GM18909 (cell line): ENCODE measurements around the gene PDXDC1.
"Not testable (repeated sequence)": the region's sequence is repeated elsewhere in the genome, so short reads cannot be mapped to it uniquely, and the experiment has no call there.

Source experiments
- ATAC-seq: cut with Tn5 transposase; IDR thresholded peaks from one replicate; pipeline ENCODE4 v1.9.1; 2021; ENCODE audit warnings: mild to moderate bottlenecking; ENCODE audit not compliant: unreplicated experiment, poor library complexity

PDXDC1 gene

DNA sequence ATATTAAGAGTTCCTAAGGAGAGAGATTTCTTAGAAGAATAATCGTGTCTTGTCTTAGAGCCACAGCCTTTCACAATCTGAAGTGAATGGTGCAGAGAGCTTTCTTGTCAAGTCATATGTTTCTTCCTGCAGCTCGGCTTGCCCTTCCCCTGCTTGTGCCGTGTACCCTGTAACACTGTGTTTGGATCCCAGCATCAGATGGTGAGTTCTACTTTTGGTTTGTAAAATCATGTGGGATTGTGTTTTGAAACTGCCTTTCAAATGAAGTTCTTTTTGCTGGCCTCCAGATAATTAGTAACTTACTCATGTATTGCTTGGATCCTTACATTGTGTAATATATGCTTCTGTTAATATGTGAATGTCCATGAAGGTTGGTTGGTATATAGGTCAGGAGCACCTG lies 33.8 kb downstream of the PDXDC1 start:
- not testable (repeated sequence) for ATAC-seq

- ATAC-seq, result not testable (repeated sequence)
Observed at GRCh38 chr16:15012941-15013340, 38.1 kb downstream of the PDXDC1 start.

- ATAC-seq, result not testable (repeated sequence)
Observed at GRCh38 chr16:15015671-15016070, 40.8 kb downstream of the PDXDC1 start.

GRCh38 chr16:15016354-15016753 lies 41.5 kb downstream of the PDXDC1 start:
- ATAC-seq, result not testable (repeated sequence)

GRCh38 chr16:15016951-15017580 lies 42.2 kb downstream of the PDXDC1 start:
- ATAC-seq, result not testable (repeated sequence)

DNA sequence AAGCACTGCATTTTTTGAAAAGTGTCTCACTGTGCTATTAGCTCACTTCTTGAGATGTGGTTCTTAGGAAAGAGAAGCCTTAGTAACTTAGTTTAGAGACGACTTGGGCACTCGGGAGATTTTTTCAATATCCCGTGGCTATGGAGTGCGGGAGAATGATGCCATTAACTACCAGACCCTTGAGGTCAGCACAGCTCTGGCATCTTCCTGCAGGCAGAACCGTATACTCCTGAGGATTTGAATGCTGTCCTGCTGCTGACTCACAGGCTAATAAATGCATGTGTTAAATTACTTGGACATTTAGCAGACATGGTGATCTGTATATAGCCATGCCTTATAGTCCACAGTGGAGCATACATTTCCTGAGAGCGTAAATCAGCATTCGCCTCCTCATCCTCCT lies 46.6 kb downstream of the PDXDC1 start:
- not testable (repeated sequence) for ATAC-seq

DNA sequence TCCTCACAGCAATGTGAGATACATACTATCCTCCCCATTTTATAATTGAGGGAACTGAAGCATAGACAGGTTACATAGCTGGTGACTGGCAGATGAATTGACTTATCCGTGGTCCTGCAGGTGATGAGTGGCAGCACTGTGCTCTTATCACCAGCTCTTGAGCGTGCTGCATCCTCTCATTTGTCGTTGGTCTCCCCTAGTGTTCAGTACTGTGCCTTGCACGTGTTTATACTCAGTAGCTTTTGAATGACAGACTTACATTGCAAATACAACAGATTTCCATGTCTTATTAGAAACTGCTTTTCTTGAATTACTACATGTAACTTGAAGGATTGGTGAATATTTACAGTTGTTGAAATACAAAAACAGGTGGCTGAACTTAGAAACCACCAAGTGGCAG lies 47.4 kb downstream of the PDXDC1 start:
- peak; percentile 81 for ATAC-seq

- not testable (repeated sequence) for ATAC-seq
Observed at GRCh38 chr16:15023381-15024077, 48.7 kb downstream of the PDXDC1 start.

DNA sequence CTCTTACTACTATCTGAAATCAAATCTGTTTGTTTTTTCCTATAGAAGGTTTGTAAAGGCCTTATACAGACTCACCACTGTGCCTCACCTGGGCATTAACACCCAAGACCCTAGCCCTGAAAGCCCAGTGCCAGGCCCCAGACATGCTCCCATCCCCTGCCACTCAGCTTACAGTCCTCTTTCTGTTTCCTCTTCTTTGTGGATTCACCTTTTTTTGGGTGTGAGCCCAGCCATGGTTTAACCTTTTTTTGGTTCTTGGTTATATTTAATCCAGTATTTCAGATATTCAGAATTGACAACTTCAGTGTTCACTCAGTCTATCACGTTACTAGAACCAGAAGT lies 50.0 kb downstream of the PDXDC1 start:
- ATAC-seq, result not testable (repeated sequence)

DNA sequence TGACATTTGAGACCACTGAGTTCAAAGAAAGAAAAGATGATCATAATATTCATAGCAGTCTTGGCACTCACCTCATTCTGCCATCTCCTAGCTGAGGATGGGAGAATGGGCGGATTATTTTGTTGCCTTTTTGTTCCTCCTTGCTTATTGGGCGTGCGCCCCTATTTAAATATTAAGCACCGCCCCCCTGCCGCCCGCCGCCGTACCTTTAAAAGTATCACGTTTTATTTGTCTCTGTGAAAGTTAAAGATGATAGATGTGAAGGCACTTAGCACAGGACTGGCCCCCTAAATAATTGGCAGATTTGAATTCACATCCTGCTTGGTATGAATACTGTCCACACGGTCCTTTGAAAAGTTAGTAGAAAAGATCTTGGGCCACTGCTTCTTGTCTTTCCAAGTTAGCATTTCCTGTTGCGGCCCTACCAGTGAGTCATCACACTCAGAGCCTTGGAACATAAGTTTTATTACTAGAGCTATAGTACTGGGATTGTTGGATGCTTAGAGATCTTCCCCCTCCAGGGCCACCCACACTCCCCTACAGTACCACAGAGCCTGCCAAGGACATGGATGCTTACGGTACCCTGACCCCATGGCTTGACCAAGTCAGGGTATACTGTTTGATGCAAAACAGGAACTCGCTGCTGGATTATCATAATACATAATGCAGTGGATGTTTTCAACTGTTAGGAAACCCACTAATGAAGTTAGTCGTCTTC lies 50.6 kb downstream of the PDXDC1 start:
- ATAC-seq, result not testable (repeated sequence)

DNA sequence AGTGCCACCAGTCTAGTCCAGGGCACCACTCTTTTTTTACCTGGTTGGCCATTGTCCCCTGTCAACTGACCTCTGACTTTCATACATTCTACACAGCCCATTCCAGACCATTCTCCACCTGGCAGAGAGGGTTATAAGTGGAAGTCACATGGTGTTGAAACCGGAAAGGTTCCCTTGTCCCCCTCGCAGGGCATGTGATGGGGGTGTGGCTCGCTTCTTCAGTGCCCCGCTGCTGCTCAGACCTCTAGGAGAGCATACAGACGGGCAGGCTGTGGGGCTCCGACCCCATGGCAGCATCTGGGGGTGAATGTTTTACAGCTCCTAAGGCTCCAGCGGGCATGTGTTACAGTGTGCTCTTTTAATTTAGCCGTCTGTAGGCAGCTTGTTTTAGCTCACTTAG lies 52.2 kb downstream of the PDXDC1 start:
- not testable (repeated sequence) for ATAC-seq

GRCh38 chr16:15027503-15028344 lies 52.9 kb downstream of the PDXDC1 start:
- not testable (repeated sequence) for ATAC-seq

GRCh38 chr16:15028345-15028715 lies 53.5 kb downstream of the PDXDC1 start:
- ATAC-seq, result not testable (repeated sequence)

DNA sequence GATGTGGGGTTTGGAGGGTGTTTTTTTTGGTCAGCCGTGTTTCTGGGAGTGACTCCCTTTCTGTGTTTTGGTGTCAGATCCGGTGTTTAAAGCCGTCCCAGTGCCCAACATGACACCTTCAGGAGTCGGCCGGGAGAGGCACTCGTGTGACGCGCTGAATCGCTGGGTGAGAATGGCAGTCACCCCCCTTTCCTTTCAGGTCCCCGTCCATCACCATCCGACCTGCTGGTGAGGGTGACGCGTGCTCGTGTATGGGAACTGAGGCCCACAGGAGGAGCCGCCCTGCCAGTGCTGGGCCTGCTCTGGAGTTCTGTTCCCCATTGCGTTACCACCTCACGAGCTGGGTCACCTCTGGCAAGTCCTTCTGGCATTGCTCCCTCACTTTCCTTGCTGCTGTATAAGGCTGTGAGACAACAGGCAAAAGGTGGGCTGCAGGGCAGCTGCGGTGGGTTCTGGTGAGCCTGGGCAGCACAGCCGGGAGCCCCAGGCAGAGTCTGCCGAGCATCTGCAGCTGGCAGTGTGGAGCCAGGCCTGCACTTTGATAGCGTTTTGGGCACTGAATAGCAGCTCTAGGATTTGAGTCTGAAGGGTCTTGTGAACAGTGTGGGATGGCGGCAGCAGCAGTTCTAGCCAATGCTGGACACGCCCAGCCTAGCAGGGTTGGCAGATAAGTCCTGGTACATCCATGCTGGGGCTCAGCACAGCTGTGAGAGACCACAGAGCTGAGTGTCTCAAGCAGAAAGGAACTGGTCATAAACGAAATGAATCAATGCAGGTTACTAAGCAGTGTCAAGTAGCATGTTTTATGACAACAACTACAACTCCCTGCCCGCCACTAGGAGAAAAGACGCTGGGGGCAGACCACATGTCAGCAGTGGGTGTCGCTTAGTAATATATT lies 54.2 kb downstream of the PDXDC1 start:
- ATAC-seq, result not testable (repeated sequence)

DNA sequence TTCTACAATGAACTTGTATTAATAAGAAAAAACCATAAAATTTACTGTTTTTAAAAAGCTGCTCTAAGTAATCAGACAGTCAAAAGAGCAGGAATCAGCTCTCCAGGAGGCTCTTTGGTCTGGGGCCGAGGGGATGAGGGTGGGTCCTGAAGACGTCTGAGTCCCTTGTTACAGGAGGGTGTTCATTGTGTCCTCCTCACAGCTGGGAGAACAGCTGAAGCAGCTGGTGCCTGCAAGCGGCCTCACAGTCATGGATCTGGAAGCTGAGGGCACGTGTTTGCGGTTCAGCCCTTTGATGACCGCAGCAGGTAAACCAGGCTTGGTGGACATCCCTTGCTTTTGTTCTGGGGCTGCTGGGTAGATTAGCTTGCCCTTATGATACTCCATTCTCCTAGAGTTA lies 54.9 kb downstream of the PDXDC1 start:
- ATAC-seq, result not testable (repeated sequence)

DNA sequence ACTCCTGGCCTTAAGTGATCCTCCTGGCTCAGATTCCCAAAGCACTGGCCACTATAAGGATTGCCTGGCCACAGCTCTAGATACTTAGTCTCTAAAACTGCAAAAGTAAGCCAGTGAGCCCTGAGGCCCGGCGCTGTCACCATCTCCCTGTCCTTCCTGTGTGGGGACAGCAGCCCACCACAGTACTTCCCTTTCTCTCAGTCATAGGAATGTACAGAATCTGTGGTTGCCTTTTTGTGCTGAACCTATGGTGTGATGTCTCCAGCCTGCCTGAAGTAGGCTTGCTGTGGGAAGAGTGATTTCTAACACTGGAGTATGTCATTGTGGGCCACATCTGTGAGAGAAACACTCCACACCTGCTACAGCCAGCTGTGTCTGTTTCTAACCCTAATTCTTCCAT lies 56.4 kb downstream of the PDXDC1 start:
- no peak for ATAC-seq

DNA sequence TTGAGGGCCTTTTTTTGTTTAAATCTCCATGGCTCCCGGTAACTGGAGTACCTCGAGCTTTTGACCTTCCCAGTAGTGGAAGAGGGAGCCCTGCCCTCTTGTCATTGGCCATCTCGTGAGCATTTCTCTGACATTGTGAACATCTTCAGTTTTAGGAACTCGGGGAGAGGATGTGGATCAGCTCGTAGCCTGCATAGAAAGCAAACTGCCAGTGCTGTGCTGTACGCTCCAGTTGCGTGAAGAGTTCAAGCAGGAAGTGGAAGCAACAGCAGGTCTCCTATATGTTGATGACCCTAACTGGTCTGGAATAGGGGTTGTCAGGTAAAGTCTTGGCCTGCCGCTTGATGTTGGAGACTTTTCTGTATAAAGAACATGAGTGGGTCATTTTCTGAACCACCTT lies 56.8 kb downstream of the PDXDC1 start:
- ATAC-seq, result no peak

DNA sequence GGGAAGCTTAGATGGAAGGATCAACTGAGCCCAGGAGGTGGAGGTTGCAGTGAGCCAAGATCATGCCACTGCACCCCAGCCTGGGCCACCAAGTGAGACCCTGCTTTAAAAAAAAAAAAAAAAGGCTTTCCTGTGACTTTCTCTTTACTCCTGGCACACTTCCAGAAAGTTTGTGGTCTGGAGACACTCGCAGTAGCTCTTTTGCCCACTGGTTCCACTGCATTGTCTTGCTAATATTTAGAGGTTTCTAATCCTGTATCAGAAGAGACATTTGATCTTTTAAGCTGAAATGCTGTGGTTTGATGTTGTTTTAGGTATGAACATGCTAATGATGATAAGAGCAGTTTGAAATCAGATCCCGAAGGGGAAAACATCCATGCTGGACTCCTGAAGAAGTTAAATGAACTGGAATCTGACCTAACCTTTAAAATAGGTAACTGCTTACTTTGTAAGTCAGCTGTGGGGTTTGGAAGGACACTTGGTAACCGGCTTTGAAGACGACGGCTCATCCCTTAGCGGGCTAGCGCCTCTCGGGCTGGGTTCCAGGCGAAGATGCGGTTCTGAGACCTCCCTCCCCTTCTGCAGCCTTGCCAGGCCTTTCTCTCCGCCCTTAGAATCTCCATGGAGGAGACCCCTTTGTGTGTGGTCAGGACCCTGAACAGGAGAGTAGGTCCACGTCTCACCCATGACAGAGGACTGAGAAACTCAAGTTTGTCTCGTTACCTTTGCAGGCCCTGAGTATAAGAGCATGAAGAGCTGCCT lies 57.9 kb downstream of the PDXDC1 start:
- no peak for ATAC-seq

DNA sequence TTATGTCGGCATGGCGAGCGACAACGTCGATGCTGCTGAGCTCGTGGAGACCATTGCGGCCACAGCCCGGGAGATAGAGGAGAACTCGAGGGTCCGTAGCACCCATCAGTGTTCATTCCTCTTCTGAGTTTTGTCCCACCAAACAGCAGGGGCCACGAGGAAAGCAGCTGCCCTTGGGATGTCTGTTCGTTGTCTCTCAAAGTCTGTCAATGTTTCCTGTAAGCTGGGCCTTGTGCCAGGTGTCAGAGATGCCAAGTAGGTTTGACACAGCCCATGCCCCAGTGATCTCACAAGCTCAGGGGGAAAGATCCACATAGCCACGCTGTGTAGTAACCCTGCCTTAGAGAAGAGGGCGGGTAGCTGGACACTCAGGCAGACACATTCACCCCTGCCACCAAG lies 58.5 kb downstream of the PDXDC1 start:
- no peak for ATAC-seq
